Heart left ventricle (tissue), 13 donors: ENCODE measurements around the gene CRELD2.

Experiments
- POLR2A ChIP-seq, 2 donors: fragments of 450-650 bp; IDR thresholded peaks; one replicate each; pipeline ENCODE4 v1.6.1; 2017; ENCODE audit warnings: antibody characterized with exemption in 2 of 2, mild to moderate bottlenecking in 2 of 2, moderate library complexity in 2 of 2
- TF ChIP-seq, protein P1 (sequence below), 12 donors: fragments of 200-600 bp; sonication (generic) in 4 of 12; IDR thresholded peaks; one replicate each; pipeline versions ENCODE4 v1.5.0 to v1.8.0; 2018 to 2022; ENCODE audit warnings: antibody characterized with exemption in 12 of 12, mild to moderate bottlenecking in 5 of 12
- donor health status: ischemic (EF 13 %, LVEDD 7.1; RV severe dilation, severe dysfunction).
- donor health status: DM: no; HTN: yes; CAD: no.
- donor health status: DM: no; HTN: no; CAD: no.
- donor health status: ischemic (EF 25% LVEDD 6.9; RV normal size, moderate dysfunction).
- donor health status: ischemic (EF 25% LVEDD 5.7; RV mildly dilated, moderate dysfunction).
- donor health status: ischemic (EF 35%, LVEDD 5.7; RV mildly dilated, moderate dysfunction).
- donor health status: nonischemic (EF 11% LVEDD 7.7; RV severe dilation, severe dysfunction).
- donor health status: DM: yes; HTN: yes; CAD: no.
- donor health status: PGD.
- donor health status: ischemic (EF 29% LVEDD 5.4; RV normal size, mild dysfunction).
- donor health status: nonischemic (EF 23%, LVEDD 6.1; RV moderate dilation, normal function).

DNA sequence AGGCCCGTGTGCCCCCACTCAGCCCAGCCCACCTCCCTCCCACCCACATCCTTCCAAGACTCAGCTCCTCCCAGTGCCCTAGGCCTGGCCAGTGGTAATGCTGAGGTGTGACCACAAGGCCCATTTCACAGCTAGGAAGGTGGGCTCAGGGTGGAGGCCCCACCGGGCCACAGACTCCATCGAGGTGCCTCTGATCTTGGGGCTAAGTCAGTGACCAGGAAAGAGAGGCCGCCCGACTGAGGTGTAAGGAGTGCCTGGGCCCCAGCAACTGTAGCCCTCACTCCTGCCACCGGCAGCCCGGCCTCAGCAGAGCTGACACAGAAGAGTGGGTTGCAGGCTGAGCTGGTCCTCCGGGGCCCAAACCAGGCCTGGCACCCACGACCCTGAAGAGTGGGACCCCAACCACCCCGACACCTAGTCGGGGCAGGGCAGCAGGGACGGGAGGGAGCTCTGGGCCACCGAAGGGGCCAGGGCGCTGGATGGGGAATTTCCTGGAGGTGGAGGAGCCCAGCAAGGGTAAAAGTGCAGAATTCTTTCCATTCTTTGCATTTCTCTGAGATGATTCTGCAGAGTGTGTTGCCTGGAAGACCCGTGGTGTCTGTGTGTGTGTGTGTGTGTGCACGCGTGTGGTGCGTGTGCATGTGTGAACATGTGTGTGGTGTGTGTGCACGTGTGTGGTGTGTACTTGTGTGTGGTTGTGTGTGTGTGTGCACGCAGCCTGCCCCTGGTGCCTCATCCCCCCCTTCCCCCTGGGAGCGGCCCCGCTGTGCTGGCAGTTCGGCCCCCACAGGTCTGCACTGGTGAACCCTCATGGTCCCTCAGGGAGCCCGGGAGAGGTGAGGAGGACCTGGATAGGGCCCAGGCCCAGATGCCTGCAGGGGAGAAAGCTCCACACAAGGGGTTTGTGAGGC, 33.8 kb downstream of the CRELD2 start:
- TF ChIP-seq, protein P1, sequence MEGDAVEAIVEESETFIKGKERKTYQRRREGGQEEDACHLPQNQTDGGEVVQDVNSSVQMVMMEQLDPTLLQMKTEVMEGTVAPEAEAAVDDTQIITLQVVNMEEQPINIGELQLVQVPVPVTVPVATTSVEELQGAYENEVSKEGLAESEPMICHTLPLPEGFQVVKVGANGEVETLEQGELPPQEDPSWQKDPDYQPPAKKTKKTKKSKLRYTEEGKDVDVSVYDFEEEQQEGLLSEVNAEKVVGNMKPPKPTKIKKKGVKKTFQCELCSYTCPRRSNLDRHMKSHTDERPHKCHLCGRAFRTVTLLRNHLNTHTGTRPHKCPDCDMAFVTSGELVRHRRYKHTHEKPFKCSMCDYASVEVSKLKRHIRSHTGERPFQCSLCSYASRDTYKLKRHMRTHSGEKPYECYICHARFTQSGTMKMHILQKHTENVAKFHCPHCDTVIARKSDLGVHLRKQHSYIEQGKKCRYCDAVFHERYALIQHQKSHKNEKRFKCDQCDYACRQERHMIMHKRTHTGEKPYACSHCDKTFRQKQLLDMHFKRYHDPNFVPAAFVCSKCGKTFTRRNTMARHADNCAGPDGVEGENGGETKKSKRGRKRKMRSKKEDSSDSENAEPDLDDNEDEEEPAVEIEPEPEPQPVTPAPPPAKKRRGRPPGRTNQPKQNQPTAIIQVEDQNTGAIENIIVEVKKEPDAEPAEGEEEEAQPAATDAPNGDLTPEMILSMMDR (IDR thresholded peaks at IDR 0.05), result no peak
- TF ChIP-seq POLR2A (IDR thresholded peaks at IDR 0.05), result no peak
